RWPE1 (cell line): Measurements from ENCODE around the gene ACTR2.
"Not testable (repeated sequence)": the region's sequence is repeated elsewhere in the genome, so short reads cannot be mapped to it uniquely, and the experiment has no call there.

Source experiments
- CTCF ChIA-PET: fragments of 350-600 bp; sonication (Branson Sonifier 250); formaldehyde crosslinking; extraction: SDS; loops from one replicate; lab custom pipeline; 2021; lab: Yijun Ruan, JAX
- POLR2A ChIA-PET: fragments of 400-600 bp; formaldehyde crosslinking; extraction: SDS; loops from one replicate; lab custom pipeline; 2020; ENCODE audit warnings: antibody characterized with exemption; ENCODE audit not compliant: low non-redundant PET; lab: Yijun Ruan, JAX
- DNase-seq: peaks from one replicate; pipeline ENCODE4 v3.0.0; 2012; ENCODE audit warnings: low spot score
- H3K27ac ChIP-seq: fragments of 450-650 bp; 2 replicates; pipeline ENCODE4 v1.5.1; 2017
- TF ChIP-seq, protein P1 (sequence below): fragments of 450-650 bp; conservative IDR thresholded peaks from 2 replicates; pipeline ENCODE4 v1.5.1; 2017; ENCODE audit warnings: low read depth, mild to moderate bottlenecking

Gene ACTR2

DNA sequence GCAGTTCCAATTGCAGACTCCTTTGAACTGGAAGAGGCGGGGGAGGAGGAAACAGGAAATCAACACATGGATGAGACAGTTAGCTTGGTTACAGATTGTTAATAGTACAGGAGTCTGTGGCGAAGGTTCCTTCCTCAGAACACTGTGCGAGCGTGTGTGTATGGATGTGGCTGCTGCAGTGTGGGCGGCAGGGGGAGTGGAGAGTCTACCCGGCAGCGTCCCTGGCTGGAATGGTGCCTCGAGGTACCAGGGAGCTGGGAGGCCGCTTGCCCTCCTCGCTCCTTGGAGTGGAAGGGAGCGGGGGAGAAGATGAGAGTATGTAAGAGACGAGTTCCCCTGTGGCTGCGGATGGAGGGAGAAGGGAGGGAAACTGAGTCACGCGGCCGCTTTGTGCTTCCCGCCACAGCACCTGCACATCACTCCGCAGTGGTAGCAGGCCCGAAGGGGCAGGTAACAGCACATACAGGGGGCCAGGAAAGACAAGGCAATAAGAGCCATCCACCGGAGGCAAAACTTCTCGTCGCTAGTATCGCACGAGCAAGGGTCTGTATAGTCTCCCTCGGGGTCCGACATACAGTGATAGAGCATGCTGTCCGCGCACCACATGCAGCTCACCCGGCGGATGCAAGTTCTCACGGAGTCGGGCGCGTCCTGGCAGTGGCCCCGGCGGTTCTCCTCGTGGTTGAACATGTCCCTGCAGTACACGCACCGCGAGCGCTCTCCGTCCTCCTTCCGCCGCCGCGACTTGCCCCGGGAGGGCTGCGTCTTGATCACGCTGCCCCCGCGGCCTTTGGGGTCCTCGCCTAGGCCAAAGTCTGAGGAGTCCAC is 85.7 kb downstream of the ACTR2 start:
- peak overlapping the region; percentile 94; the same call in 1 of the 2 replicates for H3K27ac ChIP-seq
- TF ChIP-seq, protein P1, sequence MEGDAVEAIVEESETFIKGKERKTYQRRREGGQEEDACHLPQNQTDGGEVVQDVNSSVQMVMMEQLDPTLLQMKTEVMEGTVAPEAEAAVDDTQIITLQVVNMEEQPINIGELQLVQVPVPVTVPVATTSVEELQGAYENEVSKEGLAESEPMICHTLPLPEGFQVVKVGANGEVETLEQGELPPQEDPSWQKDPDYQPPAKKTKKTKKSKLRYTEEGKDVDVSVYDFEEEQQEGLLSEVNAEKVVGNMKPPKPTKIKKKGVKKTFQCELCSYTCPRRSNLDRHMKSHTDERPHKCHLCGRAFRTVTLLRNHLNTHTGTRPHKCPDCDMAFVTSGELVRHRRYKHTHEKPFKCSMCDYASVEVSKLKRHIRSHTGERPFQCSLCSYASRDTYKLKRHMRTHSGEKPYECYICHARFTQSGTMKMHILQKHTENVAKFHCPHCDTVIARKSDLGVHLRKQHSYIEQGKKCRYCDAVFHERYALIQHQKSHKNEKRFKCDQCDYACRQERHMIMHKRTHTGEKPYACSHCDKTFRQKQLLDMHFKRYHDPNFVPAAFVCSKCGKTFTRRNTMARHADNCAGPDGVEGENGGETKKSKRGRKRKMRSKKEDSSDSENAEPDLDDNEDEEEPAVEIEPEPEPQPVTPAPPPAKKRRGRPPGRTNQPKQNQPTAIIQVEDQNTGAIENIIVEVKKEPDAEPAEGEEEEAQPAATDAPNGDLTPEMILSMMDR, result no peak
- POLR2A ChIA-PET, result no interaction called here
- CTCF ChIA-PET, result interaction anchor here (0.9 kb wide), 1 partner anchor 46 kb away, joined by 3 read pairs; no protein-coding TSS in a partner anchor
- DNase-seq, result no peak

DNA sequence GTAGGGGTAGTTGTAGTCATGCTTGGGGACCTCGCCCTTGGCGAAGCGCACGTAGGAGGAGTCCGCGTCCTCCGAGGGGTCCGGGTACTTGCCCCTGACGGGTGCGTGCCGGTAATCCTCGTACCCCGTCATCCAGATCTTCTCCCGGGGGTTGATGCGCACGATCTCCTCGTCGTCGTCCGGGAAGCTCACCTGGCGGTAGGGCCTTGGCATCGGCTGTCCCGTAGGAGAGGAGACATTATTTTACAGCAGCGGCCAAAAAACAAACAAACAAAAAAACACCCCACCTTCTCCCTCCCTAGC is 86.3 kb downstream of the ACTR2 start:
- CTCF ChIA-PET, result no interaction called here
- POLR2A ChIA-PET, result no interaction called here
- DNase-seq, result no peak
- TF ChIP-seq, protein P1, result no peak
- peak overlapping the region; percentile 94; the same call in 1 of the 2 replicates for H3K27ac ChIP-seq

DNA sequence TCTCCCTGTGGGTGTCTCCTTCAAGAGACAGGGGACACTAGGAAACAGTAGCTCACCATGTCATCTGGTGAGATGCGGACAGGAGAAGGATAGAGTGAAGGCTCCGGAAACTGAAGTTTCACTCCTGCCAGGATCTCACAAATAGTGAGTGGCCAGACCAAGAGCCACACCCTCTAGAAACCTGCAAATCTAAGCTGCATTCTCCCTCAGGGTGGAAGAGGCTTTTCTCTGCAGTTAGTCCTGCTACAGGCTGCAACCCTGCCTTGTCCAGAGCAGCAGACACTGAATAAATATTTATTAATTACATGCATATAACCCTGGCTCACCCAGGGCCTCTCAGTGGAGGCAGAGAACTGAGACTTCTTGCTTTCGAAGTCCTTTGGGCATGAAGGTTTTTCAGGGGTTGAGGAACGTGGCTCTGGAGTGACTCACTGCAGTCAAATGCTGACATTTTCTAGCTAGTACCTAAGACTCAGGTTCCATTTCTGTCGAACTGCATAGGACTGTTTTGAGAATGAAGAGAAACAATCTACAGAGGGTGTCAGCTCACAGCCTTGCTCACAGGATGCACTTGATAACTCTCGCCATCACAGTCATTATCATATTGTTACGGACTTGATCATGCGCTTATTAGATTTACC is 87.3 kb downstream of the ACTR2 start:
- ChIA-PET POLR2A (no interaction called here), CTCF (no interaction called here)
- TF ChIP-seq, protein P1, result no peak
- no peak for DNase-seq
- H3K27ac ChIP-seq, result peak overlapping the region; percentile 94

DNA sequence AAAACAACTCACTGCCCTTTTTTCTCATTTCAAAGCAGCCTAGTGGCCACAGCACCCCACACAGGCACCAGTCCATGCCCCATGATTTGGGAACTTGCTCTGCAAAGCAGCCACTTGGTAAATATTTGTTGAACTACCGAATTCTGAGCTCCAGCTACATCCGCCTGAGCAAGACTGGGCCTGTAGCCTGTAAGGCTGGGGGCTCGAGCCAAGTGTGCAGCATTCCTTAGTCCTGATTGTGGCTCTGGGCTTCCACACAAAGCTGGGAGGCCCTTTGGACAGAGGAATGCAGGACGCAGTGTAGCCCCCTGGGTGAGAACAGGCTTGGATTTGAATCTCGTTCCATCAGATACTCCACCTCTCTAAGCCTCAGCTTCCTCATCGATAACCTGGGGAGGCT is 88.4 kb downstream of the ACTR2 start:
- DNase-seq, result peak; percentile 88
- ChIA-PET POLR2A (no interaction called here), CTCF (no interaction called here)
- peak overlapping the region; percentile 94 for H3K27ac ChIP-seq
- TF ChIP-seq, protein P1, result no peak

DNA sequence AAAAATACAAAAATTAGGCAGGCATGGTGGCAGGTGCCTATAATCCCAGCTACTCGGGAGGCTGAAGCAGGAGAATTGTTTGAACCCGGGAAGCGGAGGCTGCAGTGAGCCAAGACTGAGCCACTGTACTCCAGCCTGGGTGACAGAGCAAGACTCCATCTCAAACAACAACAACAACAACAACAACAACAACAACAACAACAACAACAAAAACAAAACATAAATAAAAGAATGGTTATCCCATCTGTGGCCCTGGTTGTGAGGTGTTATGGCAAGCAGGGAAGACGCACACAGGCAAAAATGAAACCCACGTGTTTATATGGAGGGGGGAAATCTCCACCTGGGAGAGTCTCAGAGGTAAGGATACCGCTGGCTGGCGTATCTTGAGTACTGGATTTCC is 89.7 kb downstream of the ACTR2 start:
- POLR2A ChIA-PET, CTCF ChIA-PET, DNase-seq: not testable (repeated sequence)
- H3K27ac ChIP-seq, result peak overlapping the region; percentile 94

DNA sequence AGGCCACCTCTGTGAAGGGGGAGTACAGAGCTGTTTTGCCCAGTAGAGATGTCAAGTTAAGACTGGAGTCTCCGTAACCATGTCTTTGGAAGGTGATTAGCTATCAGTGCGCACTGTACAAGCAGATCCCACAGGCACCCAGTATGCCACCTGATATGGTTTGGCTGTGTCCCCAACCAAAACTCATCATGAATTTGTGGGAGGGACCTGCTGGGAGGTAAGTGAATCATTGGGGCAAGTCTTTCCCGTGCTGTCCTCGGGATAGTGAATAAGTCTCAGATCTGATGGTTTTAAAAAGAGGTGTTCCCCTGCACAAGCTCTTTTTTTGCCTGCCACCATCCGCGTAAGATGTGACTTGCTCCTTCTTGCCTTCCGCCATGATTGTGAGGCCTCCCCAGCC is 90.2 kb downstream of the ACTR2 start:
- ChIA-PET POLR2A (no interaction called here), CTCF (no interaction called here)
- TF ChIP-seq, protein P1, result no peak
- H3K27ac ChIP-seq, result peak overlapping the region; percentile 32
- no peak for DNase-seq
